ENCODE data around the gene GRIN2A.
A peak's percentile ranks its signal among the peaks of the same experiment; 100 is the strongest.

Gene GRIN2A

GRCh38 chr16:10100829-10101228 lies 81.4 kb downstream of the GRIN2A start:
- no peak for DNase-seq (ENCODE audit: low read depth, low spot score)
- no peak overlapping the region for H3K4me3 ChIP-seq (ENCODE audit: low read length)

- no peak overlapping the region for H3K4me3 ChIP-seq (ENCODE audit: low read length)
- DNase-seq (ENCODE audit: low read depth, low spot score) = no peak
Measured at GRCh38 chr16:10098991-10099390, 83.2 kb downstream of the GRIN2A start.

GRCh38 chr16:10097271-10097670 lies 85.0 kb downstream of the GRIN2A start:
- DNase-seq (ENCODE audit: low read depth, low spot score) = no peak
- H3K4me3 ChIP-seq (ENCODE audit: low read length) = no peak overlapping the region

GRCh38 chr16:10093576-10093975 lies 88.7 kb downstream of the GRIN2A start:
- peak; percentile 14 for DNase-seq (ENCODE audit: low read depth, low spot score)
- H3K4me3 ChIP-seq (ENCODE audit: low read length) = no peak overlapping the region

- no peak for DNase-seq (ENCODE audit: low read depth, low spot score)
- H3K4me3 ChIP-seq (ENCODE audit: low read length) = no peak overlapping the region
Measured at GRCh38 chr16:10090816-10091215, 91.4 kb downstream of the GRIN2A start.

- no peak overlapping the region for H3K4me3 ChIP-seq (ENCODE audit: low read length)
- DNase-seq (ENCODE audit: low read depth, low spot score) = no peak
Measured at GRCh38 chr16:10088380-10088793, 93.8 kb downstream of the GRIN2A start.

- H3K4me3 ChIP-seq (ENCODE audit: low read length) = no peak overlapping the region
- DNase-seq (ENCODE audit: low read depth, low spot score) = no peak
Measured at GRCh38 chr16:10087151-10087550, 95.1 kb downstream of the GRIN2A start.

GRCh38 chr16:10086620-10087019 lies 95.6 kb downstream of the GRIN2A start:
- no peak for DNase-seq (ENCODE audit: low read depth, low spot score)
- no peak overlapping the region for H3K4me3 ChIP-seq (ENCODE audit: low read length)

- no peak for DNase-seq (ENCODE audit: low read depth, low spot score)
- no peak overlapping the region for H3K4me3 ChIP-seq (ENCODE audit: low read length)
Measured at GRCh38 chr16:10085078-10085798, 97.0 kb downstream of the GRIN2A start.

GRCh38 chr16:10083301-10083700 lies 98.9 kb downstream of the GRIN2A start:
- no peak overlapping the region for H3K4me3 ChIP-seq (ENCODE audit: low read length)
- no peak for DNase-seq (ENCODE audit: low read depth, low spot score)

- no peak overlapping the region for H3K4me3 ChIP-seq (ENCODE audit: low read length)
- no peak for DNase-seq (ENCODE audit: low read depth, low spot score)
Measured at GRCh38 chr16:10081201-10081940, 100.9 kb downstream of the GRIN2A start.

GRCh38 chr16:10080051-10080772 lies 102.0 kb downstream of the GRIN2A start:
- H3K4me3 ChIP-seq (ENCODE audit: low read length) = no peak overlapping the region
- DNase-seq (ENCODE audit: low read depth, low spot score) = peak; percentile 11

GRCh38 chr16:10078541-10078949 lies 103.7 kb downstream of the GRIN2A start:
- no peak overlapping the region for H3K4me3 ChIP-seq (ENCODE audit: low read length)
- no peak for DNase-seq (ENCODE audit: low read depth, low spot score)

GRCh38 chr16:10077861-10078260 lies 104.4 kb downstream of the GRIN2A start:
- no peak for DNase-seq (ENCODE audit: low read depth, low spot score)
- H3K4me3 ChIP-seq (ENCODE audit: low read length) = no peak overlapping the region

- DNase-seq (ENCODE audit: low read depth, low spot score) = no peak
- H3K4me3 ChIP-seq (ENCODE audit: low read length) = no peak overlapping the region
Measured at GRCh38 chr16:10076037-10076436, 106.2 kb downstream of the GRIN2A start.

GRCh38 chr16:10070591-10070990 lies 111.6 kb downstream of the GRIN2A start:
- no peak overlapping the region for H3K4me3 ChIP-seq (ENCODE audit: low read length)
- no peak for DNase-seq (ENCODE audit: low read depth, low spot score)

GRCh38 chr16:10069374-10069773 lies 112.9 kb downstream of the GRIN2A start:
- DNase-seq (ENCODE audit: low read depth, low spot score) = no peak

GRCh38 chr16:10067835-10068234 lies 114.4 kb downstream of the GRIN2A start:
- no peak for DNase-seq (ENCODE audit: low read depth, low spot score)
- H3K4me3 ChIP-seq (ENCODE audit: low read length) = no peak overlapping the region

More at GRCh38 chr16:10069374-10069773, 112.9 kb downstream of the GRIN2A start:
- H3K4me3 ChIP-seq (ENCODE audit: low read length) = no peak overlapping the region

- no peak for DNase-seq (ENCODE audit: low read depth, low spot score)
- no peak overlapping the region for H3K4me3 ChIP-seq (ENCODE audit: low read length)
Measured at GRCh38 chr16:10067406-10067805, 114.8 kb downstream of the GRIN2A start.

- DNase-seq (ENCODE audit: low read depth, low spot score) = no peak
- no peak overlapping the region for H3K4me3 ChIP-seq (ENCODE audit: low read length)
Measured at GRCh38 chr16:10065019-10065418, 117.2 kb downstream of the GRIN2A start.
